Measurements from ENCODE around the gene GOLPH3L.
A peak's percentile ranks its signal among the peaks of the same experiment; 100 is the strongest.
"Not testable (repeated sequence)": the region's sequence is repeated elsewhere in the genome, so short reads cannot be mapped to it uniquely, and the experiment has no call there.

The GOLPH3L gene

GRCh38 chr1:150654635-150655034 lies 42.3 kb downstream of the GOLPH3L start:
- not testable (repeated sequence) for DNase-seq

GRCh38 chr1:150650193-150650592 lies 46.8 kb downstream of the GOLPH3L start:
- DNase-seq: no peak

GRCh38 chr1:150649441-150650075 lies 47.4 kb downstream of the GOLPH3L start:
- DNase-seq: no peak

GRCh38 chr1:150642296-150642695 lies 54.7 kb downstream of the GOLPH3L start:
- DNase-seq: no peak

GRCh38 chr1:150641126-150641815 lies 55.7 kb downstream of the GOLPH3L start:
- DNase-seq: not testable (repeated sequence)

- not testable (repeated sequence) for DNase-seq
Measured at GRCh38 chr1:150638430-150638829, 58.5 kb downstream of the GOLPH3L start.

GRCh38 chr1:150634839-150635622 lies 61.9 kb downstream of the GOLPH3L start:
- DNase-seq: not testable (repeated sequence)

GRCh38 chr1:150629115-150629928 lies 67.6 kb downstream of the GOLPH3L start, which contains the start of gene ENSA:
Gene ENSA (minus strand): TSS chr1:150629612. CDS start chr1:150629470, 142 bp downstream.
- DNase-seq: peak; percentile 95

GRCh38 chr1:150628766-150629114 lies 68.2 kb downstream of the GOLPH3L start:
- no peak for DNase-seq

- DNase-seq: no peak
Measured at GRCh38 chr1:150627826-150628410, 69.0 kb downstream of the GOLPH3L start.

GRCh38 chr1:150626150-150626549 lies 70.8 kb downstream of the GOLPH3L start:
- DNase-seq: no peak

GRCh38 chr1:150624546-150624945 lies 72.4 kb downstream of the GOLPH3L start:
- not testable (repeated sequence) for DNase-seq

- not testable (repeated sequence) for DNase-seq
Measured at GRCh38 chr1:150624134-150624533, 72.8 kb downstream of the GOLPH3L start.

- DNase-seq: no peak
Measured at GRCh38 chr1:150622303-150622975, 74.5 kb downstream of the GOLPH3L start.

GRCh38 chr1:150621497-150622302 lies 75.3 kb downstream of the GOLPH3L start:
- DNase-seq: peak; percentile 57

GRCh38 chr1:150620919-150621318 lies 76.0 kb downstream of the GOLPH3L start:
- DNase-seq: no peak

- DNase-seq: no peak
Measured at GRCh38 chr1:150619576-150620509, 77.1 kb downstream of the GOLPH3L start.

- no peak for DNase-seq
Measured at GRCh38 chr1:150615346-150616201, 81.4 kb downstream of the GOLPH3L start.
